ENCODE measurements around the gene TRIM66.

- TF ChIP-seq NR2F2 (IDR thresholded peaks at IDR 0.05) (no peak), TAF1 (conservative IDR thresholded peaks at IDR 0.05) (no peak), REST (IDR thresholded peaks at IDR 0.05) (no peak), GABPA (IDR thresholded peaks at IDR 0.05 in 1 of 2, conservative IDR thresholded peaks at IDR 0.05 in 1 of 2) (no peak)
- TF ChIP-seq, protein P1, sequence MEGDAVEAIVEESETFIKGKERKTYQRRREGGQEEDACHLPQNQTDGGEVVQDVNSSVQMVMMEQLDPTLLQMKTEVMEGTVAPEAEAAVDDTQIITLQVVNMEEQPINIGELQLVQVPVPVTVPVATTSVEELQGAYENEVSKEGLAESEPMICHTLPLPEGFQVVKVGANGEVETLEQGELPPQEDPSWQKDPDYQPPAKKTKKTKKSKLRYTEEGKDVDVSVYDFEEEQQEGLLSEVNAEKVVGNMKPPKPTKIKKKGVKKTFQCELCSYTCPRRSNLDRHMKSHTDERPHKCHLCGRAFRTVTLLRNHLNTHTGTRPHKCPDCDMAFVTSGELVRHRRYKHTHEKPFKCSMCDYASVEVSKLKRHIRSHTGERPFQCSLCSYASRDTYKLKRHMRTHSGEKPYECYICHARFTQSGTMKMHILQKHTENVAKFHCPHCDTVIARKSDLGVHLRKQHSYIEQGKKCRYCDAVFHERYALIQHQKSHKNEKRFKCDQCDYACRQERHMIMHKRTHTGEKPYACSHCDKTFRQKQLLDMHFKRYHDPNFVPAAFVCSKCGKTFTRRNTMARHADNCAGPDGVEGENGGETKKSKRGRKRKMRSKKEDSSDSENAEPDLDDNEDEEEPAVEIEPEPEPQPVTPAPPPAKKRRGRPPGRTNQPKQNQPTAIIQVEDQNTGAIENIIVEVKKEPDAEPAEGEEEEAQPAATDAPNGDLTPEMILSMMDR (IDR thresholded peaks at IDR 0.05; ENCODE audit: low read depth, low read length, missing input control) = no peak
These were observed 42.8 kb downstream of the TRIM66 start for GRCh38 chr11:8639655-8640054.

Measured in liver (tissue), 3 donors.